Panc1 (cell line): Measurements from ENCODE around the gene NEK4.

ENCODE experiments used
- CTCF ChIP-seq: fragments of 450-650 bp; IDR thresholded peaks from 2 replicates; pipeline ENCODE4 v1.5.1; 2017; ENCODE audit warnings: mild to moderate bottlenecking
- POLR2AphosphoS5 ChIP-seq: IDR thresholded peaks from 2 replicates; pipeline ENCODE4 v1.6.1; 2012; ENCODE audit warnings: mild to moderate bottlenecking, low read depth, low read length, moderate library complexity
- REST ChIP-seq, 2 experiments: IDR thresholded peaks; 2 replicates each; pipeline ENCODE4 v1.6.1; 2011 to 2012; ENCODE audit warnings: low read depth in 2 of 2, control low read depth in 1 of 2, low read length in 1 of 2, mild to moderate bottlenecking in 1 of 2, moderate library complexity in 1 of 2; ENCODE audit not compliant: insufficient read depth in 1 of 2
- SIN3A ChIP-seq: IDR thresholded peaks from 2 replicates; pipeline ENCODE4 v1.6.1; 2012; ENCODE audit warnings: low read depth, mild to moderate bottlenecking, low read length, moderate library complexity, borderline replicate concordance; ENCODE audit not compliant: insufficient read depth
- TCF7L2 ChIP-seq: IDR thresholded peaks from 2 replicates; pipeline ENCODE4 v1.6.1; 2011; ENCODE audit warnings: mild to moderate bottlenecking, low read depth, low read length, inconsistent platforms

- TF ChIP-seq POLR2AphosphoS5 (no peak), CTCF (no peak), SIN3A (no peak), TCF7L2 (no peak), REST (IDR thresholded peaks at IDR 0.05; ENCODE audit: insufficient read depth in 1 of 2, low read depth in 2 of 2, low read length in 1 of 2) (no peak)
Observed at GRCh38 chr3:52721730-52722008, 49.1 kb downstream of the NEK4 start.
